NB4 (cell line): ENCODE results near the gene IGSF23.

ENCODE experiments used
- CTCF ChIP-seq: IDR thresholded peaks from one replicate; pipeline ENCODE4 v1.5.1; 2012; ENCODE audit warnings: low read depth, low read length
- MYC ChIP-seq: IDR thresholded peaks from 2 replicates; pipeline ENCODE4 v1.6.1; 2011; ENCODE audit warnings: low read depth, low read length
- POLR2A ChIP-seq: IDR thresholded peaks from 2 replicates; pipeline ENCODE4 v1.6.1; 2011; ENCODE audit warnings: mild to moderate bottlenecking; ENCODE audit not compliant: insufficient read length; ENCODE audit errors: extremely low read depth

- TF ChIP-seq POLR2A (no peak), CTCF (no peak), MYC (no peak)
These were observed 48.5 kb downstream of the IGSF23 start for GRCh38 chr19:44661904-44662303.
